GM21367 (cell line): ENCODE results near the gene ABCC3.

Experiments
- ATAC-seq: cut with Tn5 transposase; IDR thresholded peaks from one replicate; pipeline ENCODE4 v1.9.1; 2021; ENCODE audit not compliant: unreplicated experiment

The ABCC3 gene

DNA sequence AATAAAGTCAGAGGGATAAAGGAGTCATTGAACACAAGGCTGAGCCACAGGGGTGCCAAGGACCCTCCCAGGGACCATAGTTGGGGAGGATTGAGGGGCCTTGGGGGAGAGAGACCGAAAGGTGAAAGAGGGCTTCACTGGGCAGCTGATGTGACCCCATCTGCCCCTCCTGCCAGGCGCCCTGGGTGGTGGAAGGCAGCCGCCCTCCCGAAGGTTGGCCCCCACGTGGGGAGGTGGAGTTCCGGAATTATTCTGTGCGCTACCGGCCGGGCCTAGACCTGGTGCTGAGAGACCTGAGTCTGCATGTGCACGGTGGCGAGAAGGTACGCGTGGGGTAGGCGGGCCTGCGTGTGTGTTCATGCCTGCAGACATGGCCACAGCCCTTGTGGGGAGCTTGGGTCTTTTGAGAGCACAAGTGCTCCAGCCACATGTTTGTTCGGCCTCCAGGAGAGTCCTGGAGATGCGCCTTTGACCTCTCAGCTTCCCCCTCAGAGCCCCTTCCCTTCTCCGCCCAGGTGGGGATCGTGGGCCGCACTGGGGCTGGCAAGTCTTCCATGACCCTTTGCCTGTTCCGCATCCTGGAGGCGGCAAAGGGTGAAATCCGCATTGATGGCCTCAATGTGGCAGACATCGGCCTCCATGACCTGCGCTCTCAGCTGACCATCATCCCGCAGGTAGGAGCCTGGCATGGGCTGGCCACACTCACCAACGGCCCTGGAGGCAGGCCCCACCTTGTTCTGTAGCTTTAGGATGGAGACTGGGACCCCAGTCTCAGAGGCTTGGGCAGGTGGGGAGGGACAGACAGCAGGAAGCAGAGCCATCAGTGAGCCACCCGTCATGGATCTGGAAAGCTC is 49.0 kb downstream of the ABCC3 start:
- ATAC-seq, result no peak

GRCh38 chr17:50684288-50684611 is 49.6 kb downstream of the ABCC3 start:
- no peak for ATAC-seq

DNA sequence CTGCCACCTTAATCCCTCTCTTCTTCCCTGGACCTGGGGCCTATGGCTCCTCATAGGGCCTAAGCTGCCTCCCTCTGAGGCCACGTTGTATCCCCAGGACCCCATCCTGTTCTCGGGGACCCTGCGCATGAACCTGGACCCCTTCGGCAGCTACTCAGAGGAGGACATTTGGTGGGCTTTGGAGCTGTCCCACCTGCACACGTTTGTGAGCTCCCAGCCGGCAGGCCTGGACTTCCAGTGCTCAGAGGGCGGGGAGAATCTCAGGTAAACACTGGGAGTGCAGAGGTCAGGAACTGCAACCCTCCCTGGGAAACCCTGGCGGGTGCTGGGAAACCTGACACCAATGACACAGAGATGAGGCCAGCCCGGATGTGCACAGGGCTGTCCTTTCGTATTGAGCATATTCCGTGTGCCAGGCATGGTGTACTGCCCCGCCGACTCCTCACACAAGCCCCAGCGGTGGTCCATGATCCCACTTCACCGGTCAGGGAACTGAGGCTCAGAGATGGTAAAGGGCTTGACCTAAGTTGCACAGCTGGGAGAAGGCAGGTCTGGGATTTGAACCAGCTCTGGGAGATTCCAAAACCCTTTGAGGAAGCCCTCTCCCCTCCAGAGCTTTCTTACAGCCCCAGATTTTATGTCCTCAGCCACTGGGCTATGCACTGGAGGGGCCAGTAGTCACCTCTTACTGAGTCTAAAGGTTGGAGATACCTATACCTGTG is 50.1 kb downstream of the ABCC3 start:
- ATAC-seq, result no peak

- ATAC-seq, result no peak
Observed at GRCh38 chr17:50685334-50685665, 50.6 kb downstream of the ABCC3 start.

GRCh38 chr17:50685691-50686493 is 51.2 kb downstream of the ABCC3 start:
- no peak for ATAC-seq

- ATAC-seq, result no peak
Observed at GRCh38 chr17:50686494-50687199, 52.0 kb downstream of the ABCC3 start.

DNA sequence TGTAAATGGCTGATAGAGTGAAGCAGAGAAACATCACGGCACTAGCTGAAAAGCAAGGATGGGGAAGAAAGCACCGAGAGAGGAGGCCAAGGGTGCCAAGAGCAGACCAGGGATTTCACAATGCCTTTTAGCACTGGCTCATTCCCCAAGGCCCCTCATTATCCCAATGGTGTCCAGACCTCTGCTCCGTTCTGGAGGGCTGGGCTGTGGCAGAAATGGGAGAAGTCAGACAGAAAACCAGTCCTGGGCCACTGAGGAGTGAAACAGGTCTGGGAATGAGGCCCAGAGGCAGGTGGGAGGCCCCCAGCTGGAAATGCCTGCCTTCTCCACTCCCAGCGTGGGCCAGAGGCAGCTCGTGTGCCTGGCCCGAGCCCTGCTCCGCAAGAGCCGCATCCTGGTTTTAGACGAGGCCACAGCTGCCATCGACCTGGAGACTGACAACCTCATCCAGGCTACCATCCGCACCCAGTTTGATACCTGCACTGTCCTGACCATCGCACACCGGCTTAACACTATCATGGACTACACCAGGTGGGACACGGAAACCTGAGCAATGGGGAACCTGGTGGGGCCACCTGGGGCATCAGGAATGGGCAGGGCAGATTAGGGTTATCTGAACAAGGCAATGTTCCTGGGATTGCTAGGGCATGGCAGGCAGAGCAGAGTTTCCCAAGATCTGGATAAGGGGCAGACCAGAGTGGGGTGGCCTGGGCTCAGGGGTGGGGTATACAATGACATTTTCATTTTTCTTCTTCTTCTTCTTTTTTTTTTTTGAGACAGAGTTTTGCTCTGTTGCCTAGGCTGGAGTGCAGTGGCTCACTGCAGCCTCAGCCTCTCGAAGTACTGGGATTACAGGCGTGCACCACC is 52.8 kb downstream of the ABCC3 start:
- ATAC-seq, result no peak

- ATAC-seq, result no peak
Observed at GRCh38 chr17:50688245-50688644, 53.6 kb downstream of the ABCC3 start.

DNA sequence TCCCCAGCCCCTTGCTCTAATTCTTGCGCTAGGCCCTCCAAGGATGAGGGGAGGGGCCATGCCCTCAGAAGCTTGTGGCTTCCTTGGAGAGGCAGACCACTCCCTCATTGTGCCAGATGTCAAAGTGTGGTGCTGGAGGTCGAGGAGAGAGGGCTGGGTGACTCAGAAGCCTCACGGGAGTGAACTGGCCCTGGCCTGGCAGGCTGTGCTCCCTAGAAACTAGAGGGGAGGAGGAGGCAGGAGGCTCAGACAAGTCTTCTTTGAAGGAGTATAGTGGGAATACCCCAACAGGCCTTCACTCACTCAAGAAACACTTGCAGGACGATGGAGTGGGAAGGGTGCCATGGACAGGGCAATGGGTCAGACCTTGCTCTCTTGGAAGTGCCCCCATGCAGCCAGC is 54.6 kb downstream of the ABCC3 start:
- ATAC-seq, result no peak

- no peak for ATAC-seq
Observed at GRCh38 chr17:50689956-50690886, 55.5 kb downstream of the ABCC3 start.

DNA sequence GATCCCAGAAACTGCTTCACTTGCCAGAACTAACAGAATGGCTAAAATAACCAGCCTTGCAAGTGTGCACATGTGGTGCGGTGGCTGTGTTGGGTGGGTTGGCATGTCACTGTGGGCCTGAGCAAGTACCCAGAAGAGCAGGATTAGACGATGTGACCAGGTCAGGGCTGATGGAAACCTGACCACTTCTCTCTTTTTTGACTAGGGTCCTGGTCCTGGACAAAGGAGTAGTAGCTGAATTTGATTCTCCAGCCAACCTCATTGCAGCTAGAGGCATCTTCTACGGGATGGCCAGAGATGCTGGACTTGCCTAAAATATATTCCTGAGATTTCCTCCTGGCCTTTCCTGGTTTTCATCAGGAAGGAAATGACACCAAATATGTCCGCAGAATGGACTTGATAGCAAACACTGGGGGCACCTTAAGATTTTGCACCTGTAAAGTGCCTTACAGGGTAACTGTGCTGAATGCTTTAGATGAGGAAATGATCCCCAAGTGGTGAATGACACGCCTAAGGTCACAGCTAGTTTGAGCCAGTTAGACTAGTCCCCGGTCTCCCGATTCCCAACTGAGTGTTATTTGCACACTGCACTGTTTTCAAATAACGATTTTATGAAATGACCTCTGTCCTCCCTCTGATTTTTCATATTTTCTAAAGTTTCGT is 56.3 kb downstream of the ABCC3 start:
- no peak for ATAC-seq

GRCh38 chr17:50691550-50692447 is 57.1 kb downstream of the ABCC3 start:
- ATAC-seq, result no peak

- ATAC-seq, result no peak
Observed at GRCh38 chr17:50692448-50693035, 57.9 kb downstream of the ABCC3 start.

GRCh38 chr17:50693036-50693682 is 58.5 kb downstream of the ABCC3 start:
- ATAC-seq, result no peak

- ATAC-seq, result no peak
Observed at GRCh38 chr17:50696365-50696879, 61.7 kb downstream of the ABCC3 start.

DNA sequence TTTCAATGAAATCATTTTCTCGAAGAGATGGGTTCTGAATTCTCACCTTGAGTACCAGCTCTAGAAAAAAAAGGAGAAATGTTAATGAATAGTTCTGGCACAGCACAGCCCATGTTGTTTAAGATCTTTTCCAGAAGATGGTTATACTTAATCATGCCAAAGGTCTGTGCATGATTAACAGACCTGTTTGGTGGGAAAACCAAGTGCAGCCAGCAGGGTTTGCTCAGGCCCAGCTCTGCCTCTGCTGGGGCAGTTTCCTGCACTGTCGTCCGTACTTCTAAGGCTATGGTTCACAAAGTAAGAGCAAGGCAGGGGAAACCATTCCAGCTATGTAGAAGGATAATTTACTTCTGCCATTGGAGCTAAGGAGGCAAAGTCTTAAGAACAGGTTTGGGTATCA is 62.4 kb downstream of the ABCC3 start:
- ATAC-seq, result no peak
